ENCODE measurements around the gene MRPL53. TPM values are rescaled to one million over a fixed set of nuclear protein-coding genes. Genes with fewer than 3 reads are reported as not detected.

Gene MRPL53
- total and polyA plus RNA-seq, 2 of the 4 experiments (the other 2 are of a cell fraction): 5.2 to 39.0 TPM

GRCh38 chr2:74428675-74429074 is 43.8 kb downstream of the MRPL53 start:
- DNase-seq: no peak
- Histone ChIP-seq H2BK20ac (ENCODE audit: low read depth, low read length) (no peak overlapping the region), H2AK9ac (replicated peaks; ENCODE audit: low read depth, low read length, poor library complexity) (no peak overlapping the region), H3K18ac (ENCODE audit: low read depth, low read length) (no peak overlapping the region), H3K14ac (replicated peaks; ENCODE audit: low read depth, low read length) (no peak overlapping the region), H2AFZ (replicated peaks; ENCODE audit: low read length, poor library complexity) (no peak overlapping the region), H3K4me2 (ENCODE audit: low read depth, low read length) (no peak overlapping the region), H4K8ac (ENCODE audit: low read depth in 2 of 2, low read length in 2 of 2) (no peak overlapping the region), H3K56ac (ENCODE audit: extremely low read depth, insufficient read depth, low read length) (no peak overlapping the region), H3K4me1 (ENCODE audit: control insufficient read depth, insufficient read depth, low read length) (no peaks in the 10 kb centered on the region), H3K79me1 (ENCODE audit: low read depth in 1 of 2, low read length in 2 of 2) (peaks cover 0 to 5% of the 10 kb centered on the region in 2 experiments; a peak in 2 of 4 replicates), H3K4me3 (ENCODE audit: insufficient read depth, low read depth, low read length) (no peak overlapping the region), H4K20me1 (ENCODE audit: insufficient read depth, low read length) (0 out of 2 replicates have a peak, but pooled peaks cover 3% of the 10 kb centered on the region), H3K36me3 (ENCODE audit: control insufficient read depth, insufficient read depth, low read length) (peaks cover 69% of the 10 kb centered on the region), H3K9me3 (ENCODE audit: control insufficient read depth, insufficient read depth, low read length) (no peaks in the 10 kb centered on the region), H2BK15ac (ENCODE audit: low read depth, low read length) (no peak overlapping the region), H4K91ac (ENCODE audit: insufficient read depth, low read depth, low read length) (no peak overlapping the region), H3K9me1 (ENCODE audit: insufficient read depth, low read length) (peaks cover 4% of the 10 kb centered on the region; the same call in 1 of the 2 replicates), H2BK5ac (ENCODE audit: low read depth, low read length, poor library complexity, severe bottlenecking) (no peak overlapping the region), H3K27ac (ENCODE audit: insufficient read depth, low read length) (no peak overlapping the region), H4K5ac (ENCODE audit: low read depth, low read length) (no peak overlapping the region), H2AK5ac (ENCODE audit: low read depth, low read length) (no peak overlapping the region), H3K23ac (ENCODE audit: low read depth, low read length) (no peak overlapping the region), H3K9ac (ENCODE audit: low read depth, low read length) (no peak overlapping the region), H3K27me3 (ENCODE audit: control insufficient read depth, insufficient read depth, low read length) (no peaks in the 10 kb centered on the region), H3K4ac (ENCODE audit: low read depth, low read length) (no peak overlapping the region), H2BK120ac (ENCODE audit: low read depth, low read length) (no peak overlapping the region)
- 40% methylated on average over 1 of the region's 5 CpGs; no CpG with 5 or more reads in 1 of the 2 experiments for WGBS, 2 experiments (ENCODE audit: extremely low coverage in 2 of 2, insufficient read length in 1 of 2)
- no peak for ATAC-seq (ENCODE audit: low read depth)
- dilution Hi-C loops (cut with HindIII; ENCODE audit: low sequenced_read_pairs, unreplicated experiment) (no loop called here), intact Hi-C loops (cut with micrococcal nuclease) (no loop called here), in situ Hi-C loops (cut with MboI; ENCODE audit: low sequenced_read_pairs) (no loop called here)
- TF ChIP-seq NFE2L2 (IDR thresholded peaks at IDR 0.05; ENCODE audit: low read depth, low read length) (no peak), USF2 (IDR thresholded peaks at IDR 0.05; ENCODE audit: low read depth, low read length) (no peak), MAFK (IDR thresholded peaks at IDR 0.05; ENCODE audit: low read depth, low read length) (no peak), SMC3 (IDR thresholded peaks at IDR 0.05; ENCODE audit: low read depth, low read length) (no peak), CEBPB (IDR thresholded peaks at IDR 0.05; ENCODE audit: low read depth, low read length) (no peak), CTCF (conservative IDR thresholded peaks at IDR 0.05; ENCODE audit: low read depth, low read length) (no peak), RFX5 (IDR thresholded peaks at IDR 0.05; ENCODE audit: low read depth, low read length) (no peak), ELK1 (IDR thresholded peaks at IDR 0.05; ENCODE audit: borderline replicate concordance, low read depth, low read length) (no peak), MAZ (IDR thresholded peaks at IDR 0.05; ENCODE audit: borderline replicate concordance, low read depth, low read length) (no peak), MXI1 (IDR thresholded peaks at IDR 0.05; ENCODE audit: borderline replicate concordance, low read depth, low read length) (no peak), POLR2A (IDR thresholded peaks at IDR 0.05; ENCODE audit: low read depth, low read length) (no peak), BHLHE40 (IDR thresholded peaks at IDR 0.05; ENCODE audit: low read depth, low read length) (no peak)
- CTCF ChIA-PET: no interaction called here
- no TSS peak for BruUV-seq (replicated peaks)
- POLR2A ChIA-PET (ENCODE audit: unreplicated experiment): no interaction called here
